WTC11 (cell line): Measurements from ENCODE around the gene SBNO2. TPM values are rescaled to one million over a fixed set of nuclear protein-coding genes. Genes with fewer than 3 reads are reported as not detected.

Source experiments
- ATAC-seq: fragments of 200-7000 bp; cut with Tn5 transposase; 2 replicates; pipeline ENCODE4 v1.10.0; 2021; ENCODE audit warnings: mild to moderate bottlenecking, moderate library complexity
- CTCF ChIA-PET: fragments of 300-600 bp; sonication (Branson Sonifier 250); formaldehyde crosslinking; loops from one replicate; lab custom pipeline; 2021; ENCODE audit warnings: antibody characterized with exemption; lab: Charles Lee
- POLR2A ChIA-PET: fragments of 350-600 bp; sonication (Branson Sonifier 250); formaldehyde crosslinking; loops from one replicate; lab custom pipeline; 2021; ENCODE audit warnings: antibody characterized with exemption; lab: Charles Lee
- DNase-seq: peaks from one replicate; pipeline ENCODE4 v3.0.0; 2021; ENCODE audit warnings: low spot score
- H3K27ac Mint-ChIP-seq: 2 replicates; pipeline ENCODE4 v1.8.0; 2021; ENCODE audit warnings: mixed read lengths
- H3K27me3 Mint-ChIP-seq: 2 replicates; pipeline ENCODE4 v1.8.0; 2021; ENCODE audit warnings: low read depth, mild to moderate bottlenecking, moderate library complexity, mixed read lengths
- H3K36me3 Mint-ChIP-seq: 2 replicates; pipeline ENCODE4 v1.8.0; 2021; ENCODE audit warnings: mixed read lengths
- H3K4me1 Mint-ChIP-seq: 2 replicates; pipeline ENCODE4 v1.8.0; 2022; ENCODE audit warnings: mixed read lengths
- H3K4me3 Mint-ChIP-seq: 2 replicates; pipeline ENCODE4 v1.8.0; 2021; ENCODE audit warnings: mild to moderate bottlenecking, moderate library complexity, mixed read lengths
- H3K9me3 Mint-ChIP-seq: 2 replicates; pipeline ENCODE4 v1.8.0; 2021; ENCODE audit warnings: mixed read lengths
- CBFB ChIP-seq: sonication (generic); formaldehyde crosslinking; IDR thresholded peaks from 2 replicates; pipeline ENCODE4 v1.8.1; 2022; ENCODE audit warnings: mild to moderate bottlenecking, low read depth, missing genetic modification reagents
- IRF2 ChIP-seq: sonication (generic); formaldehyde crosslinking; IDR thresholded peaks from 2 replicates; pipeline ENCODE4 v1.8.0; 2022; ENCODE audit warnings: low read depth, missing genetic modification reagents, borderline replicate concordance
- JAZF1 ChIP-seq: fragments of 250-450 bp; sonication (Bioruptor Pico); IDR thresholded peaks from 2 replicates; pipeline ENCODE4 v1.9.0; 2021; ENCODE audit warnings: moderate library complexity, mild to moderate bottlenecking, inconsistent platforms
- JUN ChIP-seq: sonication (generic); formaldehyde crosslinking; IDR thresholded peaks from 2 replicates; pipeline ENCODE4 v1.8.0; 2023; ENCODE audit warnings: mild to moderate bottlenecking, missing genetic modification reagents
- NFYB ChIP-seq: sonication (generic); formaldehyde crosslinking; conservative IDR thresholded peaks from 2 replicates; pipeline ENCODE4 v1.8.0; 2022; ENCODE audit warnings: low read depth, missing genetic modification reagents
- TCF7 ChIP-seq: sonication (generic); formaldehyde crosslinking; IDR thresholded peaks from 2 replicates; pipeline ENCODE4 v1.8.0; 2022; ENCODE audit warnings: mild to moderate bottlenecking, low read depth, missing genetic modification reagents, moderate library complexity
- ZNF121 ChIP-seq: sonication (generic); formaldehyde crosslinking; IDR thresholded peaks from 2 replicates; pipeline ENCODE4 v1.8.0; 2023; ENCODE audit warnings: missing genetic modification reagents
- ZNF138 ChIP-seq: sonication (generic); formaldehyde crosslinking; conservative IDR thresholded peaks from 2 replicates; pipeline ENCODE4 v1.8.1; 2022; ENCODE audit warnings: mild to moderate bottlenecking, moderate library complexity, missing genetic modification reagents
- total RNA-seq: library from RNA; stranded (reverse); gene quantifications from 3 replicates; pipeline ENCODE4 v1.2.3, GENCODE V29; 2021
- TF ChIP-seq, protein P1 (sequence below): sonication (generic); formaldehyde crosslinking; IDR thresholded peaks from 2 replicates; pipeline ENCODE4 v1.8.1; 2023; ENCODE audit warnings: mild to moderate bottlenecking, missing genetic modification reagents
- TF ChIP-seq, protein P2 (sequence below): fragments of 250-450 bp; sonication (Bioruptor Pico); IDR thresholded peaks from 2 replicates; pipeline ENCODE4 v1.9.0; 2021; ENCODE audit warnings: mild to moderate bottlenecking
- TF ChIP-seq, protein P3 (sequence below): fragments of 250-450 bp; sonication (Bioruptor Pico); IDR thresholded peaks from 2 replicates; pipeline ENCODE4 v2.1.2; 2022; ENCODE audit warnings: mild to moderate bottlenecking, moderate library complexity
- TF ChIP-seq, protein P4 (sequence below): sonication (generic); formaldehyde crosslinking; IDR thresholded peaks from 2 replicates; pipeline ENCODE4 v1.8.0; 2023; ENCODE audit warnings: mild to moderate bottlenecking, missing genetic modification reagents

SBNO2 gene
- total RNA-seq, 1 experiment from 2014 or later: 57.3 TPM

DNA sequence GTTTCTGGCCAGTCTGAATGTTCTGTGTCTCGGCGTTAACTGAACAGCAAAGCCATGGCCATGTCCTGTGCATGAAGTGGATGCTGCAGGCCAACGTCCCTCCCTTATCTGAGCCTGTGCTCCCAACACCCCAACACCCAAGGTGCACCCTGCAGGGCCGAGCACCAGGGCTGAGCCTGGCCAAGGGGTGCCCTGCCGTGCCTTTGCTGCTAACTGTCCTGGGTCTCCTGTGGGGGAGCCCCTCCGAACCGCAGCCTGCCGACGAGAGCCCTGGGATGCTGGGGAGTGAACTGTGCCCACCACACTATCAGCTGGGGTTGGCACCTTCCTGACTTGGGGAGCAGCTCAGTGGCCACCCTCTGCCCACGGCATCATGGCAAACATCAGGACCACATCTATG, 52.7 kb downstream of the SBNO2 start (continued):
- TF ChIP-seq, protein P1, sequence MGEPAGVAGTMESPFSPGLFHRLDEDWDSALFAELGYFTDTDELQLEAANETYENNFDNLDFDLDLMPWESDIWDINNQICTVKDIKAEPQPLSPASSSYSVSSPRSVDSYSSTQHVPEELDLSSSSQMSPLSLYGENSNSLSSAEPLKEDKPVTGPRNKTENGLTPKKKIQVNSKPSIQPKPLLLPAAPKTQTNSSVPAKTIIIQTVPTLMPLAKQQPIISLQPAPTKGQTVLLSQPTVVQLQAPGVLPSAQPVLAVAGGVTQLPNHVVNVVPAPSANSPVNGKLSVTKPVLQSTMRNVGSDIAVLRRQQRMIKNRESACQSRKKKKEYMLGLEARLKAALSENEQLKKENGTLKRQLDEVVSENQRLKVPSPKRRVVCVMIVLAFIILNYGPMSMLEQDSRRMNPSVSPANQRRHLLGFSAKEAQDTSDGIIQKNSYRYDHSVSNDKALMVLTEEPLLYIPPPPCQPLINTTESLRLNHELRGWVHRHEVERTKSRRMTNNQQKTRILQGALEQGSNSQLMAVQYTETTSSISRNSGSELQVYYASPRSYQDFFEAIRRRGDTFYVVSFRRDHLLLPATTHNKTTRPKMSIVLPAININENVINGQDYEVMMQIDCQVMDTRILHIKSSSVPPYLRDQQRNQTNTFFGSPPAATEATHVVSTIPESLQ (CRISPR knock-in tag): no peak
- TF ChIP-seq CBFB (CRISPR knock-in tag) (no peak), TCF7 (CRISPR knock-in tag) (no peak), JUN (CRISPR knock-in tag) (no peak)

DNA sequence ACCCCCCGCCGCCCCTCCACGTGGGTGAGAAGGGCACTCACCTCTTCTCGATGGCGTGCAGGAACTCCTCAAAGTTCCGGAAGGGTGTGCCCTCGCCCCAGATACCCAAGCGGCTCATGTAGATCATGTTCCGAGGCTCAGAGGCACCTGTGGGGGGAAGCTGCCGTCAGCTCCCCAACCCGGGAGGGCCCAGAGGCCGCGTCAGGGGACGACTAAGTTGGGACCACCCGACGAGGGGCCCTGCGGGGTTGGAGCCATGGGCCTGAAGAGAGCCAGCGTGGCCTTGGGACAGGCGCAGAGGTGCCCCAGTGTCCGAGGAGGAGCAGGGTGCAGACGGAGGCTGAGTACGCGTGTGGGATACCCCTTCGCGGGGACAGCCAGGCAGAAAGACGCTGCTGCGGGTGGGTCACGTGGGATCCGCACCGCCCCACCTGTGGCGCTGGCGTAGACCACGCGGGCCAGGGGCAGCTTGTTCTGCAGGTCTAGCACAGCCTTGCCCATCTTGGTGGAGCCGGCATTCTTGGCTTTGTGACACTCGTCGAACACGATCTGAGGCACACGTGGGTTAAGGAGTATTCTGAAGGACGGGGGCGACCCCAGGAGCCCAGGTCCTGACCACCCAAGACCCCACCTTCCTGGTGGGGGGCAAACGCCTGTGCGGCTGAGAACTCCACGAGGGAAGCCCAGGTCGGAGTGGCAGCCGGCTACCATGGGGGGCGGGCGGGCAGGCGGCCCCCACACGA, 54.4 kb downstream of the SBNO2 start:
- no peaks in the 10 kb centered on the region for H3K9me3 Mint-ChIP-seq
- H3K27me3 Mint-ChIP-seq: no peaks in the 10 kb centered on the region
- no peak overlapping the region for H3K4me3 Mint-ChIP-seq
- no peak for ATAC-seq
- CTCF ChIA-PET: no interaction called here
- DNase-seq: no peak
- POLR2A ChIA-PET: no interaction called here
- no peak overlapping the region for H3K27ac Mint-ChIP-seq
- H3K36me3 Mint-ChIP-seq: peaks cover 11% of the 10 kb centered on the region
- no peaks in the 10 kb centered on the region for H3K4me1 Mint-ChIP-seq
- TF ChIP-seq ZNF121 (CRISPR knock-in tag) (no peak), NFYB (CRISPR knock-in tag) (no peak), ZNF138 (no peak), IRF2 (CRISPR knock-in tag) (no peak), JAZF1 (CRISPR knock-in tag) (no peak)
- TF ChIP-seq, protein P2, sequence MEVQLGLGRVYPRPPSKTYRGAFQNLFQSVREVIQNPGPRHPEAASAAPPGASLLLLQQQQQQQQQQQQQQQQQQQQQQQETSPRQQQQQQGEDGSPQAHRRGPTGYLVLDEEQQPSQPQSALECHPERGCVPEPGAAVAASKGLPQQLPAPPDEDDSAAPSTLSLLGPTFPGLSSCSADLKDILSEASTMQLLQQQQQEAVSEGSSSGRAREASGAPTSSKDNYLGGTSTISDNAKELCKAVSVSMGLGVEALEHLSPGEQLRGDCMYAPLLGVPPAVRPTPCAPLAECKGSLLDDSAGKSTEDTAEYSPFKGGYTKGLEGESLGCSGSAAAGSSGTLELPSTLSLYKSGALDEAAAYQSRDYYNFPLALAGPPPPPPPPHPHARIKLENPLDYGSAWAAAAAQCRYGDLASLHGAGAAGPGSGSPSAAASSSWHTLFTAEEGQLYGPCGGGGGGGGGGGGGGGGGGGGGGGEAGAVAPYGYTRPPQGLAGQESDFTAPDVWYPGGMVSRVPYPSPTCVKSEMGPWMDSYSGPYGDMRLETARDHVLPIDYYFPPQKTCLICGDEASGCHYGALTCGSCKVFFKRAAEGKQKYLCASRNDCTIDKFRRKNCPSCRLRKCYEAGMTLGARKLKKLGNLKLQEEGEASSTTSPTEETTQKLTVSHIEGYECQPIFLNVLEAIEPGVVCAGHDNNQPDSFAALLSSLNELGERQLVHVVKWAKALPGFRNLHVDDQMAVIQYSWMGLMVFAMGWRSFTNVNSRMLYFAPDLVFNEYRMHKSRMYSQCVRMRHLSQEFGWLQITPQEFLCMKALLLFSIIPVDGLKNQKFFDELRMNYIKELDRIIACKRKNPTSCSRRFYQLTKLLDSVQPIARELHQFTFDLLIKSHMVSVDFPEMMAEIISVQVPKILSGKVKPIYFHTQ (CRISPR knock-in tag): no peak
- TF ChIP-seq, protein P3, sequence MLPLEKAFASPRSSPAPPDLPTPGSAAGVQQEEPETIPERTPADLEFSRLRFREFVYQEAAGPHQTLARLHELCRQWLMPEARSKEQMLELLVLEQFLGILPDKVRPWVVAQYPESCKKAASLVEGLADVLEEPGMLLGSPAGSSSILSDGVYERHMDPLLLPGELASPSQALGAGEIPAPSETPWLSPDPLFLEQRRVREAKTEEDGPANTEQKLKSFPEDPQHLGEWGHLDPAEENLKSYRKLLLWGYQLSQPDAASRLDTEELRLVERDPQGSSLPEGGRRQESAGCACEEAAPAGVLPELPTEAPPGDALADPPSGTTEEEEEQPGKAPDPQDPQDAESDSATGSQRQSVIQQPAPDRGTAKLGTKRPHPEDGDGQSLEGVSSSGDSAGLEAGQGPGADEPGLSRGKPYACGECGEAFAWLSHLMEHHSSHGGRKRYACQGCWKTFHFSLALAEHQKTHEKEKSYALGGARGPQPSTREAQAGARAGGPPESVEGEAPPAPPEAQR (CRISPR knock-in tag): no peak
- TF ChIP-seq, protein P1 (CRISPR knock-in tag): no peak
- TF ChIP-seq, protein P4, sequence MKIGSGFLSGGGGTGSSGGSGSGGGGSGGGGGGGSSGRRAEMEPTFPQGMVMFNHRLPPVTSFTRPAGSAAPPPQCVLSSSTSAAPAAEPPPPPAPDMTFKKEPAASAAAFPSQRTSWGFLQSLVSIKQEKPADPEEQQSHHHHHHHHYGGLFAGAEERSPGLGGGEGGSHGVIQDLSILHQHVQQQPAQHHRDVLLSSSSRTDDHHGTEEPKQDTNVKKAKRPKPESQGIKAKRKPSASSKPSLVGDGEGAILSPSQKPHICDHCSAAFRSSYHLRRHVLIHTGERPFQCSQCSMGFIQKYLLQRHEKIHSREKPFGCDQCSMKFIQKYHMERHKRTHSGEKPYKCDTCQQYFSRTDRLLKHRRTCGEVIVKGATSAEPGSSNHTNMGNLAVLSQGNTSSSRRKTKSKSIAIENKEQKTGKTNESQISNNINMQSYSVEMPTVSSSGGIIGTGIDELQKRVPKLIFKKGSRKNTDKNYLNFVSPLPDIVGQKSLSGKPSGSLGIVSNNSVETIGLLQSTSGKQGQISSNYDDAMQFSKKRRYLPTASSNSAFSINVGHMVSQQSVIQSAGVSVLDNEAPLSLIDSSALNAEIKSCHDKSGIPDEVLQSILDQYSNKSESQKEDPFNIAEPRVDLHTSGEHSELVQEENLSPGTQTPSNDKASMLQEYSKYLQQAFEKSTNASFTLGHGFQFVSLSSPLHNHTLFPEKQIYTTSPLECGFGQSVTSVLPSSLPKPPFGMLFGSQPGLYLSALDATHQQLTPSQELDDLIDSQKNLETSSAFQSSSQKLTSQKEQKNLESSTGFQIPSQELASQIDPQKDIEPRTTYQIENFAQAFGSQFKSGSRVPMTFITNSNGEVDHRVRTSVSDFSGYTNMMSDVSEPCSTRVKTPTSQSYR (CRISPR knock-in tag): no peak
